ENCODE data around the gene MAT2A. TPM values are rescaled to one million over a fixed set of nuclear protein-coding genes. Genes with fewer than 3 reads are reported as not detected.
"Not testable (repeated sequence)": the region's sequence is repeated elsewhere in the genome, so short reads cannot be mapped to it uniquely, and the experiment has no call there.

Gene MAT2A
- total RNA-seq, 4 donors from 2014 or later = 66.2 to 185 (median 142) TPM

DNA sequence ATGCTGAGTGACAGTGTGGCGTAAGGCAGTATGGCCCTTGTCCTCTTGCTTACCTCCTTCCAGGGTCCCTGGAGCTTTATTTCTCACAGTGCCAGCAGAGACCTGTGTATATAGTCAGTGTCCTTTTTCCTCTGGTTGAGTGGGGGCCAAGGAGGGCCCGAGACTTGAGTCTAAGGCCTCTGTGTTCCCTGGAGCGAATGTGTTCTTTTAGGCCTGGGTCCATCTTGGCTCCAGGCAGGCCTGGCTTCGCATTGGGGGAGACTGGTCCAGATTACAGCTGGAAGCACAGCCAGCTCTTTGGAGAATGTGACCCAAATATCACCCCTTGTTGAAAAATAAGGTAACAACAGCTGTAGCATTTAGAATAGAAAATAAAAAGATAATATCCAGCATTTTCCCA is 50.2 kb downstream of the MAT2A start:
- DNase-seq = no peak
- in situ Hi-C loops (cut with MboI; ENCODE audit: low pct_ligation_motif_present in 1 of 4, low pct_unique_long_range_greater_than_20kb in 1 of 4, low sequenced_read_pairs in 3 of 4) = no loop called here
- WGBS, 2 donors (ENCODE audit: low coverage in 1 of 2) = 80 to 91% methylated on average over 1 to 4 of the region's 4 CpGs
- Histone ChIP-seq H3K27ac (peak overlapping the region; percentile 34 to 73 (median 67)), H3K4me3 (no peak overlapping the region), H3K36me3 (no peaks in the 10 kb centered on the region), H3K9me3 (no peaks in the 10 kb centered on the region), H3K27me3 (no peaks in the 10 kb centered on the region), H3K4me1 (peaks cover 11 to 54% (median 21%) of the 10 kb centered on the region in 4 donors)
- no peak for TF ChIP-seq POLR2A (IDR thresholded peaks at IDR 0.05)
- no peak for TF ChIP-seq EP300 (IDR thresholded peaks at IDR 0.05; ENCODE audit: low read depth)
- TF ChIP-seq, protein P1, sequence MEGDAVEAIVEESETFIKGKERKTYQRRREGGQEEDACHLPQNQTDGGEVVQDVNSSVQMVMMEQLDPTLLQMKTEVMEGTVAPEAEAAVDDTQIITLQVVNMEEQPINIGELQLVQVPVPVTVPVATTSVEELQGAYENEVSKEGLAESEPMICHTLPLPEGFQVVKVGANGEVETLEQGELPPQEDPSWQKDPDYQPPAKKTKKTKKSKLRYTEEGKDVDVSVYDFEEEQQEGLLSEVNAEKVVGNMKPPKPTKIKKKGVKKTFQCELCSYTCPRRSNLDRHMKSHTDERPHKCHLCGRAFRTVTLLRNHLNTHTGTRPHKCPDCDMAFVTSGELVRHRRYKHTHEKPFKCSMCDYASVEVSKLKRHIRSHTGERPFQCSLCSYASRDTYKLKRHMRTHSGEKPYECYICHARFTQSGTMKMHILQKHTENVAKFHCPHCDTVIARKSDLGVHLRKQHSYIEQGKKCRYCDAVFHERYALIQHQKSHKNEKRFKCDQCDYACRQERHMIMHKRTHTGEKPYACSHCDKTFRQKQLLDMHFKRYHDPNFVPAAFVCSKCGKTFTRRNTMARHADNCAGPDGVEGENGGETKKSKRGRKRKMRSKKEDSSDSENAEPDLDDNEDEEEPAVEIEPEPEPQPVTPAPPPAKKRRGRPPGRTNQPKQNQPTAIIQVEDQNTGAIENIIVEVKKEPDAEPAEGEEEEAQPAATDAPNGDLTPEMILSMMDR (IDR thresholded peaks at IDR 0.05) = no peak
- no peak for TF ChIP-seq POLR2AphosphoS5 (IDR thresholded peaks at IDR 0.05)
- intact Hi-C loops (cut with DNase I; ENCODE audit: low total_unique reads) = no loop called here

DNA sequence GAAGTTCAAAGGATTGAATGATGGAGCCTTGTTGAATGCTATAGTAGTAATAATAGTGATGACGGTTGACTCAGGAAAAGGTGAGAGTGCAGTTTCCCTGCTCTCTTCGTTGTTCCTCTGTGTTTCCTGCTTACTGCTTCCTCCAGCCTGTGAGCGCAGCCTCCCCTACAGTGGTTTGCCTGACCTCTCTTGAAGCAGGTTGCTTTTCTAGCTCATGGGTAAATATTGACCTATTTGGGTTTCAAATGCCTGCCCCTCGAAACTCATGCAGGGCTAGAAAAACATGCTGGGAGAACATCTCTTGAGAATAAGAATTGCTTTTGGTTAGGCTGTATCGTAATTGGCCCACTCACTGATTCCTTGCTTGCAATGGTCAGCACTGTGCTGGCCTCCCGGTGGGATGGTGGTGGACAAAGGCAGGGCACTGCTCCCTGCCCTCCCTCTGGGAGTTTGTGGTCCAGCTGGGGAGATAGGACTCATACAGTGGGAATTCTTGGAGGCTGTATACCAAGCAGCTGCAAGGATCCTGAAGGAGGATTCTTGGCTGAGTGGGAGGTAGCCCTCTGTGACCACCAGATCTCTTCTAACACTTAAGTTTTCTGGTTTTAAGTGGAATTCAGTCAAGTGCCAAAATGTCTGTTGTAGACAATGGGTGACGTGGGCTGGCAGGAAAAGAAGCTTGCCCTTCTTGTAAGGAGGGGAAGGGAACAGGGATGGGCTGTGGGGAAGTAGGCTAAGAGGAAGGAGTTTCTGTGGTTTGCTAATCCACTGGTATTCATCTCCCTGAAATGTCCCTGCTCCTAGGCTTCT is 51.2 kb downstream of the MAT2A start:
- intact Hi-C loops (cut with DNase I; ENCODE audit: low total_unique reads) (no loop called here), in situ Hi-C loops (cut with MboI; ENCODE audit: low pct_ligation_motif_present in 1 of 4, low pct_unique_long_range_greater_than_20kb in 1 of 4, low sequenced_read_pairs in 3 of 4) (no loop called here)
- no peak overlapping the region for H3K4me3 ChIP-seq
- DNase-seq = no peak
- no peak for TF ChIP-seq EP300 (IDR thresholded peaks at IDR 0.05; ENCODE audit: low read depth)
- TF ChIP-seq, protein P1 (IDR thresholded peaks at IDR 0.05) = no peak
- no peak for TF ChIP-seq POLR2AphosphoS5 (IDR thresholded peaks at IDR 0.05)
- no peak for TF ChIP-seq POLR2A (IDR thresholded peaks at IDR 0.05)
- H3K27me3 ChIP-seq = no peaks in the 10 kb centered on the region
- H3K27ac ChIP-seq = peak overlapping the region; percentile 63 to 73 (median 68)
- H3K9me3 ChIP-seq = no peaks in the 10 kb centered on the region
- H3K4me1 ChIP-seq = peaks cover 11 to 52% (median 21%) of the 10 kb centered on the region in 4 donors
- 60 to 61% methylated on average over 1 to 7 of the region's 7 CpGs for WGBS, 2 donors (ENCODE audit: low coverage in 1 of 2)
- H3K36me3 ChIP-seq = no peaks in the 10 kb centered on the region

DNA sequence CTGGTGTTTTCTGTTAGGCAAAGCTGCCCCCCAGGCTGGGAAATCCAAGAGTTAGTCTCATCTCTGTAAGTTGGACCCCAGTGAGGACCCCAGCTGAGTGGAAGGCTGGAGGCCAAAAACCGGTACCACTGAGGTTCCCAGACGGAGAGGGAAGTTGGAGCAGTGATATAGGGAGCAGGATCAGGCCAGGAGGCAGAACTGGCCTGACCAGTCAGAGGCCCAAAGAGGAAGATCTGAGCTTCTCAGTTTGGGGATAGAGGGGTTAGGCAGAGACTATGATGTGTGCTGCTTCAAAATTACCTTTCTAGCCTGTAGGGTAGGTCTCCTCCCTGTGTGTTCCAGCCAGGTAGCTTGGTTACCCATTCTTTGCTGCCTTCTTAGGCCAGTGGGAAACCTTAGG is 52.0 kb downstream of the MAT2A start:
- no peak for DNase-seq
- H3K36me3 ChIP-seq = no peaks in the 10 kb centered on the region
- WGBS, 2 donors (ENCODE audit: low coverage in 1 of 2) = 67% methylated on average over 2 of the region's 2 CpGs; no CpG with 5 or more reads in 1 of the 2 donors
- peaks cover 6 to 44% (median 16%) of the 10 kb centered on the region in 4 donors for H3K4me1 ChIP-seq
- in situ Hi-C loops (cut with MboI; ENCODE audit: low pct_ligation_motif_present in 1 of 4, low pct_unique_long_range_greater_than_20kb in 1 of 4, low sequenced_read_pairs in 3 of 4) (no loop called here), intact Hi-C loops (cut with DNase I; ENCODE audit: low total_unique reads) (no loop called here)
- no peaks in the 10 kb centered on the region for H3K9me3 ChIP-seq
- peak overlapping the region; percentile 63 to 73 (median 68) for H3K27ac ChIP-seq
- H3K4me3 ChIP-seq = no peak overlapping the region
- no peak for TF ChIP-seq POLR2AphosphoS5 (IDR thresholded peaks at IDR 0.05)
- no peak for TF ChIP-seq EP300 (IDR thresholded peaks at IDR 0.05; ENCODE audit: low read depth)
- no peak for TF ChIP-seq POLR2A (IDR thresholded peaks at IDR 0.05)
- TF ChIP-seq, protein P1 (IDR thresholded peaks at IDR 0.05) = no peak
- H3K27me3 ChIP-seq = no peaks in the 10 kb centered on the region

DNA sequence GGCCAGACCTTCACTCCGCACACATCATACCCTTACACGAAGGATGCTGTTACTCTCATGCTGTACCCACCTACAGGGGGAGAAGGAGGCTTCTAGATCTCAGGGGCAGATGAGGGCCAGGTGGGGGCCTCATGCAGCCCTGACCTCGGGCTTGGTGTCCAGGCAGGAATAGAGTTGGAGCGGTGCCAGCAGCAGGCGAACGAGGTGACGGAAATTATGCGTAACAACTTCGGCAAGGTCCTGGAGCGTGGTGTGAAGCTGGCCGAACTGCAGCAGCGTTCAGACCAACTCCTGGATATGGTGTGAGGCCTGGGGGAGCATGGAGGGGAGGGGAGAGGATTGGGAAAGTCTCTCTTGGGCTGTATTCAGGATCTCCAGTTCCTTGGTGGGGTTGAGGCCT is 52.6 kb downstream of the MAT2A start:
- WGBS, 2 donors (ENCODE audit: low coverage in 1 of 2) = 80 to 93% methylated on average over 6 to 12 of the region's 12 CpGs
- in situ Hi-C loops (cut with MboI; ENCODE audit: low pct_ligation_motif_present in 1 of 4, low pct_unique_long_range_greater_than_20kb in 1 of 4, low sequenced_read_pairs in 3 of 4) (no loop called here), intact Hi-C loops (cut with DNase I; ENCODE audit: low total_unique reads) (no loop called here)
- no peaks in the 10 kb centered on the region for H3K9me3 ChIP-seq
- H3K4me3 ChIP-seq = no peak overlapping the region
- no peaks in the 10 kb centered on the region for H3K36me3 ChIP-seq
- no peaks in the 10 kb centered on the region for H3K27me3 ChIP-seq
- no peak for DNase-seq
- peaks cover 9 to 46% (median 20%) of the 10 kb centered on the region in 4 donors for H3K4me1 ChIP-seq
- TF ChIP-seq EP300 (IDR thresholded peaks at IDR 0.05; ENCODE audit: low read depth) = no peak
- peak overlapping the region; percentile 63 to 73 (median 68) for H3K27ac ChIP-seq

DNA sequence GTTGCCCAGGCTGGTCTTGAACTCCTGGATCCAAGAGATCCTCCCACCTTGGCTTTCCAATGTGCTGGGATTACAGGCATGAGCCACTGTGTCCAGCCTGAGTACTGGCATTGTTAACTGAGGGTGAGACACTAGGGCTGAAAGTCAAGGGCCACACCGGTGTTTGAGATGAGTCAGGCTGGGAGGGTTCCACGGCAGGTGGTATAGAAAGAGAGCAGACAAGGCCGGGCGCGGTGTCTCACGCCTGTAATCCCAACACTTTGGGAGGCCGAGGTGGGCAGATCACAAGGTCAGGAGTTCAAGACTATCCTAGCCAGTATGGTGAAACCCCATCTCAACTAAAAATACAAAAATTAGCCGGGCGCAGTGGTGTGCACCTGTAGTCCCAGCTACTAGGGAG is 53.3 kb downstream of the MAT2A start:
- Histone ChIP-seq H3K27ac (peak overlapping the region in 1 of 4 donors; percentile 73), H3K4me1 (peaks cover 16 to 48% (median 25%) of the 10 kb centered on the region in 4 donors)
- DNase-seq; intact Hi-C loops (cut with DNase I; ENCODE audit: low total_unique reads); H3K36me3 ChIP-seq; in situ Hi-C loops (cut with MboI; ENCODE audit: low pct_ligation_motif_present in 1 of 4, low pct_unique_long_range_greater_than_20kb in 1 of 4, low sequenced_read_pairs in 3 of 4); H3K4me3 ChIP-seq; H3K27me3 ChIP-seq; H3K9me3 ChIP-seq: not testable (repeated sequence)
- 87% methylated on average over 9 of the region's 9 CpGs; no CpG with 5 or more reads in 1 of the 2 donors for WGBS, 2 donors (ENCODE audit: low coverage in 1 of 2)
